Thymus (tissue), 11 donors: ENCODE results near the gene UBR2. TPM values are rescaled to one million over a fixed set of nuclear protein-coding genes. Genes with fewer than 3 reads are reported as not detected.
"Not testable (repeated sequence)": the region's sequence is repeated elsewhere in the genome, so short reads cannot be mapped to it uniquely, and the experiment has no call there.

ENCODE experiments used
- DNase-seq, 9 donors: peaks; one replicate each; pipeline ENCODE4 v3.0.0-alpha.2; 2013; ENCODE audit warnings: low spot score in 9 of 9, low read depth in 6 of 9, missing footprints in 1 of 9
- H3K27ac ChIP-seq, 2 donors: one replicate each; pipeline ENCODE4 v1.5.1; 2013; ENCODE audit warnings: control low read depth in 1 of 2, low read depth in 1 of 2, low read length in 1 of 2, mild to moderate bottlenecking in 1 of 2, moderate library complexity in 1 of 2
- H3K27me3 ChIP-seq, 2 donors: one replicate each; pipeline ENCODE4 v1.5.1; 2013; ENCODE audit warnings: low read length in 1 of 2; ENCODE audit not compliant: control insufficient read depth in 2 of 2, insufficient read depth in 1 of 2
- H3K36me3 ChIP-seq, 2 donors: one replicate each; pipeline ENCODE4 v1.5.1; 2013; ENCODE audit warnings: low read length in 1 of 2, mild to moderate bottlenecking in 1 of 2, moderate library complexity in 1 of 2; ENCODE audit not compliant: control insufficient read depth in 2 of 2, insufficient read depth in 2 of 2
- H3K4me1 ChIP-seq, 2 donors: one replicate each; pipeline ENCODE4 v1.5.1; 2013; ENCODE audit warnings: low read length in 2 of 2; ENCODE audit not compliant: control insufficient read depth in 2 of 2, insufficient read depth in 2 of 2
- H3K4me3 ChIP-seq, 2 donors: one replicate each; pipeline ENCODE4 v1.5.1; 2013; ENCODE audit warnings: low read length in 2 of 2, control low read depth in 1 of 2, mild to moderate bottlenecking in 1 of 2
- H3K9me3 ChIP-seq, 2 donors: one replicate each; pipeline ENCODE4 v1.5.1; 2013; ENCODE audit warnings: low read length in 1 of 2, mild to moderate bottlenecking in 1 of 2; ENCODE audit not compliant: control insufficient read depth in 2 of 2, insufficient read depth in 1 of 2
- WGBS: extraction: QIAGEN DNeasy Blood & Tissue Kit; methylation state at CpG from one replicate; pipeline ENCODE4 v1.1.7; 2013; 5-methylcytosine and 5-hydroxymethylcytosine counted together
- polyA plus RNA-seq: library from polyadenylated mRNA; stranded (reverse); fragments of 200-250 nt; gene quantifications from one replicate; pipeline ENCODE4 v1.2.3, GENCODE V29; 2013
- total RNA-seq: library from RNA; stranded (reverse); fragments of 120-200 nt; gene quantifications from one replicate; pipeline ENCODE4 v1.2.4, GENCODE V29; 2013
- donor health status: healthy.

Gene UBR2
- total and polyA plus RNA-seq, 2 donors: 16.2 to 22.7 TPM

GRCh38 chr6:42599558-42599957 lies 35.7 kb downstream of the UBR2 start:
- peaks cover 0 to 3% of the 10 kb centered on the region in 2 donors for H3K9me3 ChIP-seq
- DNase-seq: no peak
- H3K27ac ChIP-seq: no peak overlapping the region
- H3K4me3 ChIP-seq: no peak overlapping the region
- no peaks in the 10 kb centered on the region for H3K4me1 ChIP-seq
- H3K36me3 ChIP-seq: peaks cover 10 to 19% of the 10 kb centered on the region in 2 donors
- 98% methylated on average over 3 of the region's 3 CpGs for WGBS
- H3K27me3 ChIP-seq: no peaks in the 10 kb centered on the region

GRCh38 chr6:42604150-42604549 lies 40.3 kb downstream of the UBR2 start:
- H3K27me3 ChIP-seq: no peaks in the 10 kb centered on the region
- H3K4me1 ChIP-seq: no peaks in the 10 kb centered on the region
- H3K36me3 ChIP-seq: peaks cover 5 to 18% of the 10 kb centered on the region in 2 donors
- no peak overlapping the region for H3K4me3 ChIP-seq
- no peak for DNase-seq
- no peak overlapping the region for H3K27ac ChIP-seq
- no peaks in the 10 kb centered on the region for H3K9me3 ChIP-seq

- 98% methylated on average over 2 of the region's 2 CpGs for WGBS
- not testable (repeated sequence) for H3K27ac ChIP-seq, H3K9me3 ChIP-seq, DNase-seq, H3K27me3 ChIP-seq, H3K4me1 ChIP-seq, H3K4me3 ChIP-seq
- H3K36me3 ChIP-seq: peaks cover 5 to 22% of the 10 kb centered on the region in 2 donors
These were observed 40.9 kb downstream of the UBR2 start for GRCh38 chr6:42604699-42605098.

- H3K36me3 ChIP-seq: peaks cover 1 to 38% of the 10 kb centered on the region in 2 donors
- no peaks in the 10 kb centered on the region for H3K4me1 ChIP-seq
- no peak overlapping the region for H3K27ac ChIP-seq
- no peak for DNase-seq
- no peaks in the 10 kb centered on the region for H3K27me3 ChIP-seq
- WGBS: 96% methylated on average over 3 of the region's 3 CpGs
- no peaks in the 10 kb centered on the region for H3K9me3 ChIP-seq
- no peak overlapping the region for H3K4me3 ChIP-seq
These were observed 46.6 kb downstream of the UBR2 start for GRCh38 chr6:42610416-42610815.

- 99% methylated on average over 2 of the region's 2 CpGs for WGBS
- H3K4me1 ChIP-seq: no peaks in the 10 kb centered on the region
- no peak for DNase-seq
- H3K36me3 ChIP-seq: peaks cover 14 to 45% of the 10 kb centered on the region in 2 donors
- no peak overlapping the region for H3K27ac ChIP-seq
- H3K9me3 ChIP-seq: no peaks in the 10 kb centered on the region
- H3K27me3 ChIP-seq: no peaks in the 10 kb centered on the region
- H3K4me3 ChIP-seq: no peak overlapping the region
These were observed 51.7 kb downstream of the UBR2 start for GRCh38 chr6:42615518-42615917.

- H3K4me3 ChIP-seq: no peak overlapping the region
- no peaks in the 10 kb centered on the region for H3K4me1 ChIP-seq
- no peaks in the 10 kb centered on the region for H3K9me3 ChIP-seq
- no peaks in the 10 kb centered on the region for H3K27me3 ChIP-seq
- no peak for DNase-seq
- H3K36me3 ChIP-seq: peaks cover 16 to 41% of the 10 kb centered on the region in 2 donors
- 97% methylated on average over 3 of the region's 3 CpGs for WGBS
- no peak overlapping the region for H3K27ac ChIP-seq
These were observed 52.9 kb downstream of the UBR2 start for GRCh38 chr6:42616716-42617115.

- Histone ChIP-seq H3K36me3 (peaks cover 16 to 41% of the 10 kb centered on the region in 2 donors), H3K9me3 (no peaks in the 10 kb centered on the region), H3K4me1 (no peaks in the 10 kb centered on the region), H3K27ac (no peak overlapping the region), H3K4me3 (no peak overlapping the region), H3K27me3 (no peaks in the 10 kb centered on the region)
- WGBS: 97% methylated on average over 1 of the region's 1 CpG
- no peak for DNase-seq
These were observed 54.3 kb downstream of the UBR2 start for GRCh38 chr6:42618105-42618504.

GRCh38 chr6:42618686-42619085 lies 54.9 kb downstream of the UBR2 start:
- Histone ChIP-seq H3K4me3 (no peak overlapping the region), H3K4me1 (no peaks in the 10 kb centered on the region), H3K27ac (no peak overlapping the region), H3K27me3 (no peaks in the 10 kb centered on the region), H3K36me3 (peaks cover 16 to 37% of the 10 kb centered on the region in 2 donors), H3K9me3 (no peaks in the 10 kb centered on the region)
- 93% methylated on average over 5 of the region's 5 CpGs for WGBS
- DNase-seq: peak in 1 of 9 donors; percentile 1

- no peaks in the 10 kb centered on the region for H3K9me3 ChIP-seq
- H3K4me1 ChIP-seq: no peaks in the 10 kb centered on the region
- H3K36me3 ChIP-seq: peaks cover 16 to 41% of the 10 kb centered on the region in 2 donors
- no peak overlapping the region for H3K4me3 ChIP-seq
- no peaks in the 10 kb centered on the region for H3K27me3 ChIP-seq
- 95% methylated on average over 1 of the region's 1 CpG for WGBS
- H3K27ac ChIP-seq: no peak overlapping the region
- no peak for DNase-seq
These were observed 56.1 kb downstream of the UBR2 start for GRCh38 chr6:42619963-42620362.

GRCh38 chr6:42624601-42625000 lies 60.8 kb downstream of the UBR2 start:
- Histone ChIP-seq H3K36me3 (peaks cover 24 to 34% of the 10 kb centered on the region in 2 donors), H3K27me3 (no peaks in the 10 kb centered on the region), H3K4me3 (no peak overlapping the region), H3K4me1 (no peaks in the 10 kb centered on the region), H3K27ac (no peak overlapping the region), H3K9me3 (no peaks in the 10 kb centered on the region)
- DNase-seq: no peak
